Measurements from ENCODE around the gene KIF23. TPM values are rescaled to one million over a fixed set of nuclear protein-coding genes. Genes with fewer than 3 reads are reported as not detected.

KIF23 gene
- total and polyA plus RNA-seq, 2 experiments from 2014 or later, result 52.9 to 103 TPM

DNA sequence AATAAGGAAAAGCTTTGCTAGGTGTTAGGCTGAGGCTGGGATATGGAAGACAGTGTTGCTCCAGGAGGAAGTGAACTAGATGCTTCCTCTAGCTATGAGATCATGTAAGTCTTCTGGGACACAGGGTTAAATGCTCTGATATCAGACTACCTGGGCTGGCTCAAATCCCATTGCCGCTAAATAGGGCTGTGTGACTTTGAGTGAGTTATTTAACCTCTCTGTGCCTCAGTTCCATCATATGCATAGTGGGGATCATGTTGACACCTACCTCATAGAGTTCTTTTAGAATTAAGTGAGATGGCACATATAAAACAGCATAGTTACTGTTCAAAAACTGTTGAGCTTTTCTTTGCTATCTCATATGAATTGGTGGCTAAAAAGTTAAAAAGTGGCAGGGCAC lies 51.1 kb downstream of the KIF23 start:
- H3K36me3 ChIP-seq (ENCODE audit: insufficient read depth), result no peaks in the 10 kb centered on the region
- H3K27ac Mint-ChIP-seq, result no peak overlapping the region
- no peak overlapping the region for H3K4me2 ChIP-seq
- no peaks in the 10 kb centered on the region for H3K36me3 Mint-ChIP-seq (ENCODE audit: low read depth)
- H3K4me1 ChIP-seq (ENCODE audit: insufficient read depth), result no peaks in the 10 kb centered on the region
- no peaks in the 10 kb centered on the region for H3K9me2 ChIP-seq (ENCODE audit: insufficient read depth)
- ATAC-seq, result no peak
- peaks cover 6% of the 10 kb centered on the region; the same call in 2 of the 3 replicates for H3K4me1 Mint-ChIP-seq
- H3K27ac ChIP-seq (ENCODE audit: low read depth), result no peak overlapping the region
- no peak overlapping the region for H3K4me3 Mint-ChIP-seq
- H4K20me1 ChIP-seq (replicated peaks; ENCODE audit: insufficient read depth), result no peaks in the 10 kb centered on the region
- no peak for TF ChIP-seq ZNF114 (CRISPR knock-in tag; IDR thresholded peaks at IDR 0.05)
- TF ChIP-seq, protein P1, sequence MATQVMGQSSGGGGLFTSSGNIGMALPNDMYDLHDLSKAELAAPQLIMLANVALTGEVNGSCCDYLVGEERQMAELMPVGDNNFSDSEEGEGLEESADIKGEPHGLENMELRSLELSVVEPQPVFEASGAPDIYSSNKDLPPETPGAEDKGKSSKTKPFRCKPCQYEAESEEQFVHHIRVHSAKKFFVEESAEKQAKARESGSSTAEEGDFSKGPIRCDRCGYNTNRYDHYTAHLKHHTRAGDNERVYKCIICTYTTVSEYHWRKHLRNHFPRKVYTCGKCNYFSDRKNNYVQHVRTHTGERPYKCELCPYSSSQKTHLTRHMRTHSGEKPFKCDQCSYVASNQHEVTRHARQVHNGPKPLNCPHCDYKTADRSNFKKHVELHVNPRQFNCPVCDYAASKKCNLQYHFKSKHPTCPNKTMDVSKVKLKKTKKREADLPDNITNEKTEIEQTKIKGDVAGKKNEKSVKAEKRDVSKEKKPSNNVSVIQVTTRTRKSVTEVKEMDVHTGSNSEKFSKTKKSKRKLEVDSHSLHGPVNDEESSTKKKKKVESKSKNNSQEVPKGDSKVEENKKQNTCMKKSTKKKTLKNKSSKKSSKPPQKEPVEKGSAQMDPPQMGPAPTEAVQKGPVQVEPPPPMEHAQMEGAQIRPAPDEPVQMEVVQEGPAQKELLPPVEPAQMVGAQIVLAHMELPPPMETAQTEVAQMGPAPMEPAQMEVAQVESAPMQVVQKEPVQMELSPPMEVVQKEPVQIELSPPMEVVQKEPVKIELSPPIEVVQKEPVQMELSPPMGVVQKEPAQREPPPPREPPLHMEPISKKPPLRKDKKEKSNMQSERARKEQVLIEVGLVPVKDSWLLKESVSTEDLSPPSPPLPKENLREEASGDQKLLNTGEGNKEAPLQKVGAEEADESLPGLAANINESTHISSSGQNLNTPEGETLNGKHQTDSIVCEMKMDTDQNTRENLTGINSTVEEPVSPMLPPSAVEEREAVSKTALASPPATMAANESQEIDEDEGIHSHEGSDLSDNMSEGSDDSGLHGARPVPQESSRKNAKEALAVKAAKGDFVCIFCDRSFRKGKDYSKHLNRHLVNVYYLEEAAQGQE (IDR thresholded peaks at IDR 0.05; ENCODE audit: unreplicated experiment), result no peak
- no peak for TF ChIP-seq ZNF331 (CRISPR knock-in tag; IDR thresholded peaks at IDR 0.05; ENCODE audit: low read depth)
- TF ChIP-seq JUNB (IDR thresholded peaks at IDR 0.05; ENCODE audit: unreplicated experiment), result no peak
- TF ChIP-seq, protein P2, sequence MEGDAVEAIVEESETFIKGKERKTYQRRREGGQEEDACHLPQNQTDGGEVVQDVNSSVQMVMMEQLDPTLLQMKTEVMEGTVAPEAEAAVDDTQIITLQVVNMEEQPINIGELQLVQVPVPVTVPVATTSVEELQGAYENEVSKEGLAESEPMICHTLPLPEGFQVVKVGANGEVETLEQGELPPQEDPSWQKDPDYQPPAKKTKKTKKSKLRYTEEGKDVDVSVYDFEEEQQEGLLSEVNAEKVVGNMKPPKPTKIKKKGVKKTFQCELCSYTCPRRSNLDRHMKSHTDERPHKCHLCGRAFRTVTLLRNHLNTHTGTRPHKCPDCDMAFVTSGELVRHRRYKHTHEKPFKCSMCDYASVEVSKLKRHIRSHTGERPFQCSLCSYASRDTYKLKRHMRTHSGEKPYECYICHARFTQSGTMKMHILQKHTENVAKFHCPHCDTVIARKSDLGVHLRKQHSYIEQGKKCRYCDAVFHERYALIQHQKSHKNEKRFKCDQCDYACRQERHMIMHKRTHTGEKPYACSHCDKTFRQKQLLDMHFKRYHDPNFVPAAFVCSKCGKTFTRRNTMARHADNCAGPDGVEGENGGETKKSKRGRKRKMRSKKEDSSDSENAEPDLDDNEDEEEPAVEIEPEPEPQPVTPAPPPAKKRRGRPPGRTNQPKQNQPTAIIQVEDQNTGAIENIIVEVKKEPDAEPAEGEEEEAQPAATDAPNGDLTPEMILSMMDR (conservative IDR thresholded peaks at IDR 0.05; ENCODE audit: low read depth in 2 of 2), result no peak
- DNase-seq (ENCODE audit: low spot score), result no peak
- H3K27me3 Mint-ChIP-seq (ENCODE audit: insufficient read depth, low read depth, poor library complexity), result peaks cover 3% of the 10 kb centered on the region
- 0 out of 2 replicates have a peak, but pooled peaks cover 3% of the 10 kb centered on the region for H3F3A ChIP-seq (replicated peaks; ENCODE audit: low read depth)
- no peaks in the 10 kb centered on the region for H3K27me3 ChIP-seq (ENCODE audit: insufficient read depth)
- no peak overlapping the region for H3K4me3 ChIP-seq
- no peaks in the 10 kb centered on the region for H3K79me2 ChIP-seq (replicated peaks; ENCODE audit: insufficient read depth)
- no peaks in the 10 kb centered on the region for H3K9me3 Mint-ChIP-seq
- H2AFZ ChIP-seq, result no peak overlapping the region

DNA sequence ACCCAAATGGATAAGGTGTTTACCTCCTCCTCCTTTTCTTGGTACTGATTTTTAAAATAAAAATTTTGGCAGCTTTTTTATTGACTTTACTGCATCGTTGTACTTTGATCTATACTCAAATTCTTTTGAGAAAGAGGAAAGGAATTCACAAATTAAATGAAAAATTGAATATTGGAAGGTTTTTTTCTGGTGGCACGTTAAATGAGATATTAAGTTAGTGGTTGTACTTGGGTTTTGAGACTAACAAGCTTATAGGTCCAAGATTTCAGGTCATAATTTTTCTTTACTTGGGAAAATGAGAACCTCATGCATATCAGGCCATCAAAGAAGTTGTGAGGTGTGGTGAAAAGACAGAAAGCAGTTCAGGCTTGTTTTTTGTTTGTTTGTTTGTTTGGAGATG lies 52.6 kb downstream of the KIF23 start:
- no peaks in the 10 kb centered on the region; the same call in 1 of the 2 replicates for H4K20me1 ChIP-seq (replicated peaks; ENCODE audit: insufficient read depth)
- H3K4me3 Mint-ChIP-seq, result no peak overlapping the region
- no peaks in the 10 kb centered on the region for H3K79me2 ChIP-seq (replicated peaks; ENCODE audit: insufficient read depth)
- no peak overlapping the region for H3K4me2 ChIP-seq
- no peaks in the 10 kb centered on the region for H3K36me3 ChIP-seq (ENCODE audit: insufficient read depth)
- H3K9me3 Mint-ChIP-seq, result no peaks in the 10 kb centered on the region
- H3K27ac ChIP-seq (ENCODE audit: low read depth), result no peak overlapping the region
- H3K36me3 Mint-ChIP-seq (ENCODE audit: low read depth), result no peaks in the 10 kb centered on the region
- H3K27me3 Mint-ChIP-seq (ENCODE audit: insufficient read depth, low read depth, poor library complexity), result peaks cover 3% of the 10 kb centered on the region
- H3K27me3 ChIP-seq (ENCODE audit: insufficient read depth), result no peaks in the 10 kb centered on the region
- no peaks in the 10 kb centered on the region for H3K4me1 ChIP-seq (ENCODE audit: insufficient read depth)
- H3F3A ChIP-seq (replicated peaks; ENCODE audit: low read depth), result 0 out of 2 replicates have a peak, but pooled peaks cover 3% of the 10 kb centered on the region
- ATAC-seq, result no peak
- no peak for DNase-seq (ENCODE audit: low spot score)
- no peak overlapping the region for H3K4me3 ChIP-seq
- no peak overlapping the region for H2AFZ ChIP-seq
- H3K9me2 ChIP-seq (ENCODE audit: insufficient read depth), result no peaks in the 10 kb centered on the region
- H3K27ac Mint-ChIP-seq, result no peak overlapping the region
- H3K4me1 Mint-ChIP-seq, result peaks cover 6% of the 10 kb centered on the region; the same call in 2 of the 3 replicates
- no peak for TF ChIP-seq STAT1 (IDR thresholded peaks at IDR 0.05; ENCODE audit: unreplicated experiment)
- TF ChIP-seq ZNF114 (CRISPR knock-in tag; IDR thresholded peaks at IDR 0.05), result no peak
- no peak for TF ChIP-seq EZH2 (IDR thresholded peaks at IDR 0.05; ENCODE audit: low read depth, unreplicated experiment)
- TF ChIP-seq, protein P1 (IDR thresholded peaks at IDR 0.05; ENCODE audit: unreplicated experiment), result no peak

All from GM23338 (cell line).